HepG2 (cell line): ENCODE results near the gene RNASE13. TPM values are rescaled to one million over a fixed set of nuclear protein-coding genes. Genes with fewer than 3 reads are reported as not detected.

Experiments
- GATA4 ChIP-seq: sonication (generic); IDR thresholded peaks from 2 replicates; pipeline ENCODE4 v1.6.1; 2016; ENCODE audit warnings: antibody characterized with exemption, low read depth, borderline replicate concordance
- GATAD2A ChIP-seq: IDR thresholded peaks from 2 replicates; pipeline ENCODE4 v1.6.1; 2016
- HIC2 ChIP-seq: sonication (generic); formaldehyde crosslinking; IDR thresholded peaks from 2 replicates; pipeline ENCODE4 v1.9.0; 2022; ENCODE audit warnings: low read depth, missing genetic modification reagents
- NR2F6 ChIP-seq, 2 experiments: IDR thresholded peaks; 2 replicates each; pipeline ENCODE4 v1.6.1; 2016; ENCODE audit warnings: antibody characterized with exemption in 1 of 2, mild to moderate bottlenecking in 1 of 2
- PCBP1 ChIP-seq: fragments of 200-400 bp; formaldehyde crosslinking; IDR thresholded peaks from 2 replicates; pipeline ENCODE4 v1.6.1; 2017; ENCODE audit warnings: mild to moderate bottlenecking, low read depth, low read length, borderline replicate concordance
- PHF5A ChIP-seq: IDR thresholded peaks from one replicate; pipeline ENCODE4 v1.6.1; 2018; ENCODE audit warnings: low read depth, missing genetic modification reagents; ENCODE audit not compliant: unreplicated experiment
- SNAPC2 ChIP-seq: sonication (generic); formaldehyde crosslinking; IDR thresholded peaks from 2 replicates; pipeline ENCODE4 v1.8.1; 2022; ENCODE audit warnings: mild to moderate bottlenecking, missing genetic modification reagents
- SOX6 ChIP-seq, 2 experiments: fragments of 450-650 bp in 1 of 2; sonication (generic) in 1 of 2; formaldehyde crosslinking in 1 of 2; IDR thresholded peaks; 2 replicates each; pipeline versions ENCODE4 v1.4.0 to v1.6.1; 2017 to 2020; ENCODE audit warnings: antibody characterized with exemption in 1 of 2, mild to moderate bottlenecking in 1 of 2, missing genetic modification reagents in 1 of 2
- STAT6 ChIP-seq: sonication (generic); formaldehyde crosslinking; IDR thresholded peaks from 2 replicates; pipeline ENCODE4 v1.4.0; 2020; ENCODE audit warnings: missing genetic modification reagents, mild to moderate bottlenecking, borderline replicate concordance
- UBTF ChIP-seq: sonication (generic); formaldehyde crosslinking; IDR thresholded peaks from 2 replicates; pipeline ENCODE4 v1.4.0; 2020; ENCODE audit warnings: mild to moderate bottlenecking, missing genetic modification reagents
- ZFY ChIP-seq: sonication (generic); formaldehyde crosslinking; IDR thresholded peaks from 2 replicates; pipeline ENCODE4 v1.4.0; 2020; ENCODE audit warnings: missing genetic modification reagents
- ZNF143 ChIP-seq: sonication (generic); formaldehyde crosslinking; IDR thresholded peaks from 2 replicates; pipeline ENCODE4 v1.4.0; 2020; ENCODE audit warnings: missing genetic modification reagents
- ZNF251 ChIP-seq: sonication (generic); formaldehyde crosslinking; IDR thresholded peaks from 2 replicates; pipeline ENCODE4 v1.9.0; 2021; ENCODE audit warnings: mild to moderate bottlenecking, missing genetic modification reagents
- ZNF543 ChIP-seq: sonication (generic); formaldehyde crosslinking; IDR thresholded peaks from 2 replicates; pipeline ENCODE4 v1.4.0; 2020; ENCODE audit warnings: mild to moderate bottlenecking, missing genetic modification reagents
- ZNF629 ChIP-seq: sonication (generic); formaldehyde crosslinking; conservative IDR thresholded peaks from 2 replicates; pipeline ENCODE4 v1.5.0; 2020; ENCODE audit warnings: missing genetic modification reagents
- ZNF674 ChIP-seq: sonication (generic); formaldehyde crosslinking; IDR thresholded peaks from 2 replicates; pipeline ENCODE4 v1.5.0; 2020; ENCODE audit warnings: low read depth, mild to moderate bottlenecking, missing genetic modification reagents
- ZNF720 ChIP-seq: sonication (generic); formaldehyde crosslinking; IDR thresholded peaks from 2 replicates; pipeline ENCODE4 v1.4.0; 2020; ENCODE audit warnings: missing genetic modification reagents
- ZNF879 ChIP-seq: sonication (generic); formaldehyde crosslinking; IDR thresholded peaks from 2 replicates; pipeline ENCODE4 v1.8.1; 2023; ENCODE audit warnings: missing genetic modification reagents
- polyA plus RNA-seq, 8 experiments: library from polyadenylated mRNA; depleted of rRNA in 3 of 8; stranded (reverse) in 7 of 8; unstranded in 1 of 8; fragments of >200 nt; fragmentation: Illumina TruSeq in 4 of 8; extraction: Trizol in 4 of 8; gene quantifications; 2 replicates each; pipeline versions ENCODE4 v1.2.1 to v1.2.3, GENCODE V29; 2011 to 2016; ENCODE audit warnings: low read depth in 4 of 8, missing spikeins in 1 of 8, mixed read lengths in 1 of 8; ENCODE audit not compliant: insufficient read depth in 1 of 8
- total RNA-seq, 5 experiments: library from RNA; depleted of rRNA; stranded (reverse); fragments of >200 nt; fragmentation: Illumina TruSeq; extraction: Trizol; gene quantifications; 2 replicates each; pipeline ENCODE4 v1.2.3, GENCODE V29; 2016; ENCODE audit warnings: low read depth in 1 of 5
- TF ChIP-seq, protein P1 (sequence below): sonication (generic); formaldehyde crosslinking; IDR thresholded peaks from 2 replicates; pipeline ENCODE4 v1.4.0; 2020; ENCODE audit warnings: missing genetic modification reagents
- TF ChIP-seq, protein P2 (sequence below): sonication (generic); formaldehyde crosslinking; conservative IDR thresholded peaks from 2 replicates; pipeline ENCODE4 v1.4.0; 2020; ENCODE audit warnings: missing genetic modification reagents

The RNASE13 gene
- total and polyA plus RNA-seq, 2 of the 13 experiments (the other 11 are each of a cell fraction or from before 2014, with no cell fraction given), result 1.0 TPM; not detected in 1

GRCh38 chr14:21054123-21054767 is 19.6 kb upstream of the RNASE13 start (continued):
- peak; percentile 95 for TF ChIP-seq HIC2 (CRISPR knock-in tag)
- TF ChIP-seq, protein P1, sequence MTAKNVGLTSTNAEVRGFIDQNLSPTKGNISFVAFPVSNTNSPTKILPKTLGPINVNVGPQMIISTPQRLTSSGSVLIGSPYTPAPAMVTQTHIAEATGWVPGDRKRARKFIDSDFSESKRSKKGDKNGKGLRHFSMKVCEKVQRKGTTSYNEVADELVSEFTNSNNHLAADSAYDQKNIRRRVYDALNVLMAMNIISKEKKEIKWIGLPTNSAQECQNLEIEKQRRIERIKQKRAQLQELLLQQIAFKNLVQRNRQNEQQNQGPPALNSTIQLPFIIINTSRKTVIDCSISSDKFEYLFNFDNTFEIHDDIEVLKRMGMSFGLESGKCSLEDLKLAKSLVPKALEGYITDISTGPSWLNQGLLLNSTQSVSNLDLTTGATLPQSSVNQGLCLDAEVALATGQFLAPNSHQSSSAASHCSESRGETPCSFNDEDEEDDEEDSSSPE (CRISPR knock-in tag), result peak; percentile 69; the same call in 1 of the 2 replicates
- TF ChIP-seq ZNF143, result peak; percentile 61; the same call in 1 of the 2 replicates
- TF ChIP-seq ZNF879, result no peak
- TF ChIP-seq PCBP1, result no peak
- no peak; the same call in 1 of the 2 replicates for TF ChIP-seq ZNF543 (CRISPR knock-in tag)
- peak; percentile 48; the same call in 1 of the 2 replicates for TF ChIP-seq ZFY
- TF ChIP-seq NR2F6 (IDR thresholded peaks at IDR 0.05), result peak; percentile 71
- peak; percentile 61 for TF ChIP-seq NR2F6 (CRISPR knock-in tag; IDR thresholded peaks at IDR 0.05)
- peak; percentile 70; the same call in 1 of the 2 replicates for TF ChIP-seq SNAPC2
- no peak; the same call in 1 of the 2 replicates for TF ChIP-seq UBTF (CRISPR knock-in tag)
- TF ChIP-seq ZNF629, result peak; percentile 65
- peak; percentile 94; the same call in 1 of the 2 replicates for TF ChIP-seq GATA4
- TF ChIP-seq ZNF674 (CRISPR knock-in tag), result no peak
- TF ChIP-seq GATAD2A (CRISPR knock-in tag), result peak; percentile 97
- TF ChIP-seq, protein P2, sequence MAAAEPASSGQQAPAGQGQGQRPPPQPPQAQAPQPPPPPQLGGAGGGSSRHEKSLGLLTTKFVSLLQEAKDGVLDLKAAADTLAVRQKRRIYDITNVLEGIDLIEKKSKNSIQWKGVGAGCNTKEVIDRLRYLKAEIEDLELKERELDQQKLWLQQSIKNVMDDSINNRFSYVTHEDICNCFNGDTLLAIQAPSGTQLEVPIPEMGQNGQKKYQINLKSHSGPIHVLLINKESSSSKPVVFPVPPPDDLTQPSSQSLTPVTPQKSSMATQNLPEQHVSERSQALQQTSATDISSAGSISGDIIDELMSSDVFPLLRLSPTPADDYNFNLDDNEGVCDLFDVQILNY (CRISPR knock-in tag), result no peak
- TF ChIP-seq ZNF720 (CRISPR knock-in tag), result no peak
- peak; percentile 89; the same call in 1 of the 2 replicates for TF ChIP-seq STAT6 (CRISPR knock-in tag)
- no peak for TF ChIP-seq PHF5A (CRISPR knock-in tag)
- TF ChIP-seq ZNF251 (CRISPR knock-in tag), result no peak
- no peak for TF ChIP-seq SOX6 (IDR thresholded peaks at IDR 0.05)
- peak; percentile 94 for TF ChIP-seq SOX6 (CRISPR knock-in tag; IDR thresholded peaks at IDR 0.05)
